ENCODE measurements around the gene DNAJC18.

DNA sequence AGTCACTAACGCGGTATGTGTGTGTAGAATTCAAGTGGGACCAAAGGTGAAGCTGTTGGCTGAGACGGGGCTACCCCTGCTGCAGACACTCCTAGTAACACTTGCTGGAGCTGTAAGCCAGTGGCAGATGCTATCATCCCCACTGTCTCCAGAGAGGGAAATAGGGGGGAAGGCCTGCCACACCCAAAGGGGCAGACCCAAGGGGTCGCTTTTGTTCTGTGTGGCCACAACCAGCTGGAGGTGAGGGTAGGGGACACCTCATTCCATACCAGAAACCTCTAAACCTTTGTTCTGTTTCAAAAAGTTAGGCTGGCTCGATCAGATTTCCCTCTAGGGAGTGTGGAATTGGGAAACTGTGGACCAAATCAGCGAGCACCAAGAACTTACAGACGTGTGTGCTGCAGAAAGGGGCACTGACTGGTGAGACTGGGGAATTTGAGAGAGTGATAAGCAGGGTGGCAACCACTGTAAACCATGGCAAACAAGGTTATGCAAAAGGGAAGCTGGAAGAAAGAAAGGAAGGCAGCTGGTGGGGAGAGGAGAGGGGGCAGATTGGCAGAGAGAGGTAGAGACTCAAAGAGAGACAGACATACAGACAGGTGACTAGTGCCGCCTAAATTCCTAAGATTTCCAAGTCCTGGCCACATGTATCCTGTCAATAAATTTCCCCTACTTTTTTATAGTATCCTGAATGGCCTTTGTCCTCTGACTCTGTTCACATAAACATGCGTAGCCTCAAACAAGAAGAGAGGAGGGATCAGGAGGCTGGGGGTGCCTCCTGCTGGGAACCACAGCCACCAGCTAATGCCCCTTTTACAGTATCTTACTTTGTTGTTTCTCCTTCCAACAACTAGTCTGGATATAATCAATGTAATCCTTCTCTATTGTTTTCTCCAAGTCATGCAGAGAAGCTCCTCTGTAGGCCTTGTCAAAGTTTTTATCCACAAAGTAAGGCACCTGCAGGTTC is 19.8 kb downstream of the DNAJC18 start:
- TF ChIP-seq POLR2A (IDR thresholded peaks at IDR 0.05) (no peak), CTCF (IDR thresholded peaks at IDR 0.05) (no peak), POLR2AphosphoS5 (IDR thresholded peaks at IDR 0.05) (no peak), EP300 (IDR thresholded peaks at IDR 0.05) (no peak)
